Measurements from ENCODE around the gene SFT2D2. TPM values are rescaled to one million over a fixed set of nuclear protein-coding genes. Genes with fewer than 3 reads are reported as not detected.

Gene SFT2D2
- total and polyA plus RNA-seq, 2 of the 8 experiments (the other 6 are each of a cell fraction or from before 2014, with no cell fraction given), result 9.0 to 29.0 TPM

DNA sequence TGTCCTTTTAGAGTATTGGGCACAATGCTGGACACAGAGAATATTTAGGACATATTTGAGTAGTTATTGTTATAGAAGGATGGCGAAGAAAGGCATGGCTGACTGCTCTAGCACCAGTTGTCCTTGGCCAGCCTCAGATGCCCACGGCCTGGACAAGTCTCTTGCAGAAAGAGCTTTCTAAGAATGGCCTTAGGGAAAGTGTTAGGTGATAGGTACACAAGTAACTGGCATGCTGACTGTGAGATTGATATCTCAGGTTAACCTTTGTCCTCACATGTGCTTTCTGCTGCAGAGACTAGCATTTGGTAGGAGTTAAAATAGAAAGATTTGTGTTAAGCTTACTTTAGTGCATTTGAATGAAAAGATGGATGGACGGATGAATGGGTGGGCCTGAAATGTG is 10.1 kb downstream of the SFT2D2 start:
- no peak overlapping the region for H2BK12ac ChIP-seq (ENCODE audit: low read depth, low read length)
- POLR2A ChIA-PET (ENCODE audit: partially characterized antibody), result interaction anchor here (1.0 to 1.3 kb wide), 3 partner anchors 10 to 300 kb away, joined by 3 to 9 read pairs (median 4); partner anchors contain the start of gene SFT2D2
- H3K36me3 ChIP-seq (ENCODE audit: control insufficient read depth in 2 of 4, insufficient read depth in 4 of 4, low read length in 3 of 4), result peaks cover 0 to 26% (median 1%) of the 10 kb centered on the region in 4 experiments; a peak in 6 of 8 replicates
- no peak overlapping the region for H2BK20ac ChIP-seq (ENCODE audit: low read length)
- peaks cover 0 to 2% of the 10 kb centered on the region in 2 experiments for H4K20me1 ChIP-seq (replicated peaks in 1 of 2; ENCODE audit: control insufficient read depth in 1 of 2, insufficient read depth in 2 of 2, low read length in 2 of 2)
- no peak overlapping the region for H2BK5ac ChIP-seq (ENCODE audit: low read depth, low read length)
- H3K9ac ChIP-seq (replicated peaks in 1 of 4; ENCODE audit: extremely low read depth in 1 of 4, low read depth in 3 of 4, low read length in 3 of 4), result no peak overlapping the region
- H3K27ac ChIP-seq (ENCODE audit: low read depth, low read length), result no peak overlapping the region
- no peak overlapping the region for H4K91ac ChIP-seq (replicated peaks; ENCODE audit: insufficient read length, low read length)
- H4K8ac ChIP-seq (ENCODE audit: extremely low read depth, insufficient read depth, low read length), result no peak overlapping the region
- CTCF ChIA-PET (ENCODE audit: partially characterized antibody), result interaction anchor here (0.6 to 3.6 kb wide), 56 partner anchors 8 to 1106 kb away, joined by 3 to 29 read pairs (median 4); partner anchors contain the start of genes SFT2D2 and TBX19
- no peak overlapping the region for H2AK5ac ChIP-seq (ENCODE audit: low read depth, low read length)
- H3K79me2 ChIP-seq (ENCODE audit: control insufficient read depth in 1 of 2, insufficient read depth in 2 of 2, low read length in 2 of 2), result no peaks in the 10 kb centered on the region
- FAIRE-seq (no peak), DNase-seq (ENCODE audit: low read depth in 1 of 2, low spot score in 2 of 2) (no peak)
- no peak overlapping the region for H3K56ac ChIP-seq (replicated peaks; ENCODE audit: insufficient read length, low read depth, low read length)
- no peak overlapping the region for H2BK15ac ChIP-seq (ENCODE audit: low read length)
- peaks cover 4% of the 10 kb centered on the region; the same call in 1 of the 2 replicates for H3K79me1 ChIP-seq (ENCODE audit: low read depth, low read length)
- H2AFZ ChIP-seq (ENCODE audit: low read length), result no peak overlapping the region
- H3K4ac ChIP-seq (replicated peaks; ENCODE audit: insufficient read length, low read depth, low read length), result no peak overlapping the region
- H3K18ac ChIP-seq (ENCODE audit: extremely low read depth, low read length), result no peak overlapping the region
- H3K23ac ChIP-seq (ENCODE audit: insufficient read length), result no peak overlapping the region
- H3K14ac ChIP-seq (ENCODE audit: insufficient read length), result no peak overlapping the region
- H2BK120ac ChIP-seq (replicated peaks; ENCODE audit: low read depth, low read length), result no peak overlapping the region
- no peak overlapping the region for H4K5ac ChIP-seq (ENCODE audit: insufficient read length, low read depth, low read length)
- no peaks in the 10 kb centered on the region for H3K9me3 ChIP-seq (ENCODE audit: insufficient read depth in 2 of 2, low read depth in 1 of 2, low read length in 1 of 2)
- no peak overlapping the region for H3K4me2 ChIP-seq (ENCODE audit: insufficient read depth in 1 of 2, low read depth in 2 of 2, low read length in 2 of 2)
- H3K27me3 ChIP-seq (replicated peaks in 1 of 4; ENCODE audit: control insufficient read depth in 3 of 4, extremely low read depth in 1 of 4, insufficient read depth in 3 of 4, low read length in 3 of 4), result no peaks in the 10 kb centered on the region
- no peaks in the 10 kb centered on the region for H3K23me2 ChIP-seq (ENCODE audit: low read depth, low read length)
- WGBS, 2 experiments (ENCODE audit: extremely low coverage in 1 of 2, insufficient coverage in 1 of 2, insufficient read length in 1 of 2, insufficient replicate concordance in 2 of 2, low coverage in 1 of 2, low lambda C conversion rate in 2 of 2, missing lambda C conversion rate in 1 of 2), result 92% methylated on average over 3 of the region's 3 CpGs; no CpG with 5 or more reads in 1 of the 2 experiments
- H3K4me3 ChIP-seq (ENCODE audit: extremely low read depth in 1 of 4, insufficient read depth in 2 of 4, low read depth in 3 of 4, low read length in 4 of 4), result no peak overlapping the region
- no peaks in the 10 kb centered on the region for H3K4me1 ChIP-seq (replicated peaks in 1 of 4; ENCODE audit: control insufficient read depth in 3 of 4, insufficient read depth in 4 of 4, low read length in 3 of 4)
- TF ChIP-seq, protein P1, sequence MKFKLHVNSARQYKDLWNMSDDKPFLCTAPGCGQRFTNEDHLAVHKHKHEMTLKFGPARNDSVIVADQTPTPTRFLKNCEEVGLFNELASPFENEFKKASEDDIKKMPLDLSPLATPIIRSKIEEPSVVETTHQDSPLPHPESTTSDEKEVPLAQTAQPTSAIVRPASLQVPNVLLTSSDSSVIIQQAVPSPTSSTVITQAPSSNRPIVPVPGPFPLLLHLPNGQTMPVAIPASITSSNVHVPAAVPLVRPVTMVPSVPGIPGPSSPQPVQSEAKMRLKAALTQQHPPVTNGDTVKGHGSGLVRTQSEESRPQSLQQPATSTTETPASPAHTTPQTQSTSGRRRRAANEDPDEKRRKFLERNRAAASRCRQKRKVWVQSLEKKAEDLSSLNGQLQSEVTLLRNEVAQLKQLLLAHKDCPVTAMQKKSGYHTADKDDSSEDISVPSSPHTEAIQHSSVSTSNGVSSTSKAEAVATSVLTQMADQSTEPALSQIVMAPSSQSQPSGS (IDR thresholded peaks at IDR 0.05; ENCODE audit: low read length), result no peak
- no peak for TF ChIP-seq PHF8 (conservative IDR thresholded peaks at IDR 0.05; ENCODE audit: low read depth, low read length)
- TF ChIP-seq RXRA (IDR thresholded peaks at IDR 0.05; ENCODE audit: insufficient read depth, low read depth, low read length), result no peak
- TF ChIP-seq YY1 (IDR thresholded peaks at IDR 0.05; ENCODE audit: low read depth, low read length), result no peak
- no peak for TF ChIP-seq BRCA1 (IDR thresholded peaks at IDR 0.05; ENCODE audit: low read depth, low read length)
- TF ChIP-seq NRF1 (IDR thresholded peaks at IDR 0.05; ENCODE audit: low read depth, low read length), result no peak
- TF ChIP-seq HDAC6 (IDR thresholded peaks at IDR 0.05; ENCODE audit: low read depth, low read length), result no peak
- no peak for TF ChIP-seq KDM1A (IDR thresholded peaks at IDR 0.05; ENCODE audit: borderline replicate concordance, low read length)
- TF ChIP-seq TEAD4 (IDR thresholded peaks at IDR 0.05; ENCODE audit: low read depth, low read length), result no peak
- TF ChIP-seq GABPA (IDR thresholded peaks at IDR 0.05; ENCODE audit: borderline replicate concordance, insufficient read depth, low read length), result no peak
- TF ChIP-seq SAP30 (IDR thresholded peaks at IDR 0.05; ENCODE audit: insufficient read depth, insufficient replicate concordance, low read length), result no peak
- no peak for TF ChIP-seq POLR2A (IDR thresholded peaks at IDR 0.05; ENCODE audit: control extremely low read depth in 1 of 2, low read depth in 2 of 2, low read length in 2 of 2)
- no peak for TF ChIP-seq SP1 (IDR thresholded peaks at IDR 0.05; ENCODE audit: low read depth, low read length)

Measured in H1 (cell line).